ENCODE measurements around the gene LPAR3.

The LPAR3 gene

DNA sequence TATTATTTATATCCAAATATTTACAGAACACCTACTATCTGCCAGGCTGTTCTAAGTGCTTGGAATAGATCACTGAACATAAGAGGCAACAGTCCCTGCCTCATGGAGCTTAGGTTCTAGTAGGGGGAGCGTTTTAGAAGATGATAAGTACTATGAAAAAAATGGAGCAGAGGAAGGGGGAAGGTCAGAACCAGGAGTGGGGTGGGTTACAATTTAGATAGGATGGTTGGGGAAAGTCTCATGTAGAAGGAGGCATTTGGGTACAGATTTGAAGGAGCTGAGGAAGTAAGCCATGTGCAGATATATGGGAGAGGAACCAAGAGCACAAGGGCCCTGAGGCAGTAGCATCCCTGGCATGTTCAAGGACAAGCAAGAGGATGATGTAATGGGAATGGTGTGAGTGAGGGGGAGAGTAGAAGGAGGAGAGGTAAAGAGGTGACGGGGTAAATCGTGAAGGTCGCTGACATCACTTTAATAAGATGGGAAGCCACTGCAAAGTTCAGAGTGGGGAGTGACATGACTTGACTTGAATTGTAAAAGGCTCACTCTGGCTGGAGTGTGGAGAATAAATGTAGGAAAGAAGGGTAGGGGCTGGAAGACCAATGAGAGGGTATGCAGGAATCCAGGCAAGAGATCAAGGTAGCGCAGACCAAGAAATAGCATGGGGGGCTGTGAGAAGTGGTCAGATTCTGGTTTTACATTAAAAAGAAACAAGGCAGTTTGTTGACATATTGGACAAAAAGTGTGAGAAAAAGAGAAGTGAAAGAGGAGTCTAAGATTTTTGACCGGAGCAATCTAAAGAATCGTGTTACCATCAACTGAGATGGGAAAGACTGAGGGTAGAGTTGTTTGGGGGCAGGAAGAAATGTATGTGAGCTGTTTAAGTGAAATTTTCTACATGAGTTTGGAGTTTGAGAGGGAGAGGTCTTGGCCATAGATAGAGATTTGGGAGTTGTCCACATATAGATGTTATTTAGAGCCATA, 92.6 kb downstream of the LPAR3 start:
- Histone ChIP-seq H3K9me3 (no peaks in the 10 kb centered on the region), H3K4me3 (ENCODE audit: low read depth, low read length) (no peak overlapping the region), H3K4me1 (no peaks in the 10 kb centered on the region), H3K36me3 (no peaks in the 10 kb centered on the region), H3K27me3 (no peaks in the 10 kb centered on the region)
- TF ChIP-seq, protein P1, sequence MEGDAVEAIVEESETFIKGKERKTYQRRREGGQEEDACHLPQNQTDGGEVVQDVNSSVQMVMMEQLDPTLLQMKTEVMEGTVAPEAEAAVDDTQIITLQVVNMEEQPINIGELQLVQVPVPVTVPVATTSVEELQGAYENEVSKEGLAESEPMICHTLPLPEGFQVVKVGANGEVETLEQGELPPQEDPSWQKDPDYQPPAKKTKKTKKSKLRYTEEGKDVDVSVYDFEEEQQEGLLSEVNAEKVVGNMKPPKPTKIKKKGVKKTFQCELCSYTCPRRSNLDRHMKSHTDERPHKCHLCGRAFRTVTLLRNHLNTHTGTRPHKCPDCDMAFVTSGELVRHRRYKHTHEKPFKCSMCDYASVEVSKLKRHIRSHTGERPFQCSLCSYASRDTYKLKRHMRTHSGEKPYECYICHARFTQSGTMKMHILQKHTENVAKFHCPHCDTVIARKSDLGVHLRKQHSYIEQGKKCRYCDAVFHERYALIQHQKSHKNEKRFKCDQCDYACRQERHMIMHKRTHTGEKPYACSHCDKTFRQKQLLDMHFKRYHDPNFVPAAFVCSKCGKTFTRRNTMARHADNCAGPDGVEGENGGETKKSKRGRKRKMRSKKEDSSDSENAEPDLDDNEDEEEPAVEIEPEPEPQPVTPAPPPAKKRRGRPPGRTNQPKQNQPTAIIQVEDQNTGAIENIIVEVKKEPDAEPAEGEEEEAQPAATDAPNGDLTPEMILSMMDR (IDR thresholded peaks at IDR 0.05; ENCODE audit: low read depth, low read length), result no peak
- DNase-seq, result no peak

DNA sequence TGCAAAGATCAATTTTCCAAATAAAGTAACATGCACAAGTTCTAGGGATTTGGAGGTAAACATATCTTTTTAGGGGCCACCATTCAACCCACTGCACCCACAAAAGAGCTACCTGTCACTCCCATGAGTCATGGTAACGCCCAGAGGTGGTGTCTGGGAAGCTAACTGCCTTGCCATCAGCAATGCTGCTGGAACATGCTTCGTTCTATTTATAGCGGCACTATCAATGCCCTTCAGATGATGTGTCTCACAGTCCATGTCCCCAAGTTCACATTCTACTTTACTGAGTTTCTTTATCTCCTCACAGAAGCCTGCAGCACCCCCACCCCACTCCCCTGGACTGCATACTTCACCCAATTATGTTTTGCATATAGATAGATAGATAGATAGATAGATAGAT, 95.4 kb downstream of the LPAR3 start:
- no peak for DNase-seq
- no peaks in the 10 kb centered on the region for H3K9me3 ChIP-seq
- no peaks in the 10 kb centered on the region for H3K36me3 ChIP-seq
- H3K4me1 ChIP-seq, result no peaks in the 10 kb centered on the region
- TF ChIP-seq, protein P1 (IDR thresholded peaks at IDR 0.05; ENCODE audit: low read depth, low read length), result no peak
- H3K27me3 ChIP-seq, result no peaks in the 10 kb centered on the region
- no peak overlapping the region for H3K4me3 ChIP-seq (ENCODE audit: low read depth, low read length)

DNA sequence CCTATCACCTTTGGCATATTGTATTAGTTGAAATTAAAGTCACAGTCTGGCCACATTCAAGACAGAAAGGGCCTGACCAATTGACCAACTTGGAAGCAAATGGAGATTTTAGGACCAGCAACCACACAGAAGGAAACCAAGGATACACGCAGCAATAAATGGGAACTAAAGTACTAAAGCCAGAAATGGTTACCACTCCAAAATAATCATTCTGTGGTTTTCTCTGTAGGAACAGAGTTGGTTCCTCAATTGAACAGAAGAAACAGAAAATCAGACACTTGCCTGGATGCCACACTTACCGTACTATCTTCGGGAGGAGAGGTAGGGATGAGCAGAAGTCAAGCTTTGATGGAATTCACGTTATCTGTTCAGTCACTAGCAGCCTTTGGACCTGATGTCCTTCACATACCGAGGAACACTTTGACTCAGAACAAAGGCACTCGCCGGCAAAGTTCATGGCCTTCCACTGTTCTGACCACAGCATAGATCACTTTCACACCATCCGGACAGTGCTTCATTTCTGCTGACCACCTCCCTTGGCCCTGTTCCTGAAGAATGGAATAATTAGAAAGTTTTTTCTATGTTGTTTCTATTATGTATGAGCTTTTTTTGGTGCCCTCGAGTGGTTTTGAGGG, 96.9 kb downstream of the LPAR3 start:
- no peak overlapping the region for H3K4me3 ChIP-seq (ENCODE audit: low read depth, low read length)
- no peak for DNase-seq
- no peaks in the 10 kb centered on the region for H3K9me3 ChIP-seq
- no peaks in the 10 kb centered on the region for H3K36me3 ChIP-seq
- no peaks in the 10 kb centered on the region for H3K4me1 ChIP-seq
- TF ChIP-seq, protein P1 (IDR thresholded peaks at IDR 0.05; ENCODE audit: low read depth, low read length), result no peak
- H3K27me3 ChIP-seq, result no peaks in the 10 kb centered on the region

DNA sequence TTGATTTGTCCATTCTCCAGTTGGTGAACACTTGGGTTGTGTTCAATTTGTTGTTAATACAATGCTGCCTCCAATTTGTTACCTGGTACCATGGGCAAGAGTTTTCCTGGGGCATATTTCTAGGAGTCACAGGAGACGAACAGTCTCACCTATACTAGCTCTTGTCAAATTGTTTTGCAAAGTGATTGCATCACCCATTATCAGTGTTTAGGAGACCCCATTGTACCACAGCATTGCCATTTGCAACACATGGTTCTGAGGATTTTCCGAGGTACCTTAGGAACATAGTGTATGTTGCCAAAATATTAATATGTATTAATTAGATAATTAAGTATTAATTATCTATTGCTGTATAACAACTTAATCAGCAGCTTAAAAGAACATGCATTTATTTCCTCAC, 97.8 kb downstream of the LPAR3 start:
- DNase-seq, result no peak
- Histone ChIP-seq H3K27me3 (no peaks in the 10 kb centered on the region), H3K9me3 (no peaks in the 10 kb centered on the region), H3K4me1 (no peaks in the 10 kb centered on the region), H3K4me3 (ENCODE audit: low read depth, low read length) (no peak overlapping the region), H3K36me3 (no peaks in the 10 kb centered on the region)
- TF ChIP-seq, protein P1 (IDR thresholded peaks at IDR 0.05; ENCODE audit: low read depth, low read length), result no peak

DNA sequence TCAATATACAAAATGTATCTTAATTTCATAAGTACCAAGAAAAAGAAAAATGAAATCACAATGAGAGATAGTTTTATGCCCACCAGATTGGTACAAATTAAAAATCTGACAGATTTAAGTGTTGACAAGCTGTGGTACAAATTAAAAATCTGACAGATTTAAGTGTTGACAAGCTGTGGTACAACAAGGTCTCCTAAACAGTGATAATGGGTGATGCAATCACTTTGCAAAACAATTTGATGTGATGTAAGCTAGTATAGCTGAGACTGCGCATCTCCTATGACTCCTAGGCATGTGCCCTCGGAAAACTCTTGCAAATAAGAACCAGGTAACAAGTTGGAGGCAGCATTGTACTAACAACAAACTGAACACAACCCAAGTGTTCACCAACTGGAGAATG, 100.6 kb downstream of the LPAR3 start:
- Histone ChIP-seq H3K9me3 (no peaks in the 10 kb centered on the region), H3K4me1 (no peaks in the 10 kb centered on the region), H3K27me3 (no peaks in the 10 kb centered on the region), H3K4me3 (ENCODE audit: low read depth, low read length) (no peak overlapping the region), H3K36me3 (no peaks in the 10 kb centered on the region)
- no peak for DNase-seq
- TF ChIP-seq, protein P1 (IDR thresholded peaks at IDR 0.05; ENCODE audit: low read depth, low read length), result no peak

DNA sequence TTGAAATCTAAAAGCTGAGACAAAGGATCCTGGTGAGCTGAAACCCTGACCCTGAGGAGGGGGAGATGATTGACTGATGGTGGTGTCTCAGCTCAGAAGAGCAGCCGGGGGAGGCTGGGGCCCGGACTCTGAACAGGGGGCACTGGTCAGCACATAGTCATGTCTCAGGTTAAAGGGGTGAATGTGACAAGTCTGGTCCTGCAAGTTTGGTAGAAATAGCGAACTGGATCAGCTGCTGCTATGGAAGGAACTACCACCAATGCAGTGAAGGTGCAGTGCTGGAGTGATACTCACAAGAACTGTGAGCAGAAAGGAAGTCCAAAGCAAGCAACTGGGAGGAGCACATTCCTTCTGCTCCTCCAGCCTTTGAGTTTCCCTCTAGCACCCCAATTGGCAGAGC, 104.0 kb downstream of the LPAR3 start:
- Histone ChIP-seq H3K4me3 (ENCODE audit: low read depth, low read length) (no peak overlapping the region), H3K9me3 (no peaks in the 10 kb centered on the region), H3K27me3 (no peaks in the 10 kb centered on the region), H3K4me1 (no peaks in the 10 kb centered on the region), H3K36me3 (no peaks in the 10 kb centered on the region)
- TF ChIP-seq, protein P1 (IDR thresholded peaks at IDR 0.05; ENCODE audit: low read depth, low read length), result no peak
- no peak for DNase-seq
